ENCODE data around the gene PRSS57.

PRSS57 gene

GRCh38 chr19:664913-665443, 30.3 kb downstream of the PRSS57 start:
- TF ChIP-seq MAX (IDR thresholded peaks at IDR 0.05): peak; percentile 90
- TF ChIP-seq ZBTB7A (IDR thresholded peaks at IDR 0.05; ENCODE audit: low read depth): peak; percentile 73; the same call in 1 of the 2 replicates
- no peak for TF ChIP-seq REST (IDR thresholded peaks at IDR 0.05; ENCODE audit: low read depth)
- no peak for TF ChIP-seq CREB1 (IDR thresholded peaks at IDR 0.05; ENCODE audit: low read depth)
- TF ChIP-seq USF1 (IDR thresholded peaks at IDR 0.05): no peak
- TF ChIP-seq RAD21 (IDR thresholded peaks at IDR 0.05; ENCODE audit: low read depth): peak; percentile 98

- no peak for TF ChIP-seq YY1 (IDR thresholded peaks at IDR 0.05; ENCODE audit: low read depth)
- TF ChIP-seq TCF12 (IDR thresholded peaks at IDR 0.05; ENCODE audit: low read depth): no peak
- TF ChIP-seq CEBPB (IDR thresholded peaks at IDR 0.05): no peak
These were observed 31.6 kb downstream of the PRSS57 start for GRCh38 chr19:663682-664117.

GRCh38 chr19:662962-663681, 32.1 kb downstream of the PRSS57 start, which contains the start of gene RNF126:
RNF126 (minus strand) TSS chr19:663214; CDS start chr19:663121, 93 bp downstream.
- peak; percentile 37 for TF ChIP-seq MAX (IDR thresholded peaks at IDR 0.05)
- peak; percentile 57; the same call in 1 of the 2 replicates for TF ChIP-seq EGR1 (IDR thresholded peaks at IDR 0.05)
- no peak for TF ChIP-seq NFIC (IDR thresholded peaks at IDR 0.05)
- peak; percentile 59; the same call in 1 of the 2 replicates for TF ChIP-seq YY1 (IDR thresholded peaks at IDR 0.05; ENCODE audit: low read depth)
- no peak; the same call in 1 of the 2 replicates for TF ChIP-seq TEAD4 (IDR thresholded peaks at IDR 0.05)

- TF ChIP-seq YY1 (IDR thresholded peaks at IDR 0.05; ENCODE audit: low read depth) (no peak), MAX (IDR thresholded peaks at IDR 0.05) (peak; percentile 72), RAD21 (IDR thresholded peaks at IDR 0.05; ENCODE audit: low read depth) (no peak), ZBTB7A (IDR thresholded peaks at IDR 0.05; ENCODE audit: low read depth) (peak; percentile 61), NFIC (IDR thresholded peaks at IDR 0.05) (no peak)
These were observed 32.9 kb downstream of the PRSS57 start for GRCh38 chr19:662207-662961.

GRCh38 chr19:661427-662196, 33.6 kb downstream of the PRSS57 start:
- TF ChIP-seq CREB1 (IDR thresholded peaks at IDR 0.05; ENCODE audit: low read depth) (no peak), CEBPB (IDR thresholded peaks at IDR 0.05) (no peak), TCF12 (IDR thresholded peaks at IDR 0.05; ENCODE audit: low read depth) (no peak), FOXM1 (IDR thresholded peaks at IDR 0.05; ENCODE audit: borderline replicate concordance, low read depth) (no peak), TEAD4 (IDR thresholded peaks at IDR 0.05) (no peak), EP300 (IDR thresholded peaks at IDR 0.05; ENCODE audit: borderline replicate concordance) (no peak), YY1 (IDR thresholded peaks at IDR 0.05; ENCODE audit: low read depth) (no peak), ZBTB7A (IDR thresholded peaks at IDR 0.05; ENCODE audit: low read depth) (no peak)

GRCh38 chr19:660793-661426, 34.3 kb downstream of the PRSS57 start:
- TF ChIP-seq TCF12 (IDR thresholded peaks at IDR 0.05; ENCODE audit: low read depth) (no peak), ZBTB7A (IDR thresholded peaks at IDR 0.05; ENCODE audit: low read depth) (no peak), EP300 (IDR thresholded peaks at IDR 0.05; ENCODE audit: borderline replicate concordance) (no peak), CEBPB (IDR thresholded peaks at IDR 0.05) (no peak), CREB1 (IDR thresholded peaks at IDR 0.05; ENCODE audit: low read depth) (no peak)

All from Ishikawa (cell line).